Liver (tissue), 9 donors: ENCODE results near the gene HYAL4. TPM values are rescaled to one million over a fixed set of nuclear protein-coding genes. Genes with fewer than 3 reads are reported as not detected.
A peak's percentile ranks its signal among the peaks of the same experiment; 100 is the strongest.

Experiments
- DNase-seq: peaks from one replicate; pipeline ENCODE4 v3.0.0-alpha.2; 2017; ENCODE audit warnings: low spot score
- H3K27ac ChIP-seq, 2 donors: one replicate each; pipeline ENCODE4 v1.7.0; 2013; ENCODE audit warnings: inconsistent platforms in 2 of 2, low read length in 2 of 2, control low read depth in 1 of 2, low read depth in 1 of 2, mild to moderate bottlenecking in 1 of 2
- H3K27me3 ChIP-seq, 4 donors: one replicate each; pipeline versions ENCODE4 v1.6.1 to v1.7.0; 2013; ENCODE audit warnings: low read length in 3 of 4, inconsistent platforms in 1 of 4, mild to moderate bottlenecking in 1 of 4, moderate library complexity in 1 of 4; ENCODE audit not compliant: control insufficient read depth in 4 of 4, insufficient read depth in 4 of 4
- H3K36me3 ChIP-seq, 4 donors: one replicate each; pipeline versions ENCODE4 v1.6.1 to v1.7.0; 2013; ENCODE audit warnings: low read length in 3 of 4, mild to moderate bottlenecking in 3 of 4, low read depth in 1 of 4, moderate library complexity in 1 of 4; ENCODE audit not compliant: control insufficient read depth in 4 of 4, insufficient read depth in 3 of 4
- H3K4me1 ChIP-seq, 4 donors: one replicate each; pipeline versions ENCODE4 v1.6.1 to v1.7.0; 2013; ENCODE audit warnings: low read length in 3 of 4, mild to moderate bottlenecking in 3 of 4, moderate library complexity in 1 of 4; ENCODE audit not compliant: control insufficient read depth in 4 of 4, insufficient read depth in 4 of 4
- H3K4me3 ChIP-seq, 3 donors: one replicate each; pipeline versions ENCODE4 v1.6.1 to v1.7.0; 2013; ENCODE audit warnings: low read length in 3 of 3, control low read depth in 1 of 3, low read depth in 1 of 3, mild to moderate bottlenecking in 1 of 3
- H3K9ac ChIP-seq, 2 donors: one replicate each; pipeline ENCODE4 v1.7.0; 2013; ENCODE audit warnings: low read length in 2 of 2, mild to moderate bottlenecking in 2 of 2, moderate library complexity in 2 of 2, control low read depth in 1 of 2, low read depth in 1 of 2
- H3K9me3 ChIP-seq, 4 donors: one replicate each; pipeline versions ENCODE4 v1.6.1 to v1.7.0; 2013; ENCODE audit warnings: low read length in 3 of 4; ENCODE audit not compliant: control insufficient read depth in 4 of 4
- CTCF ChIP-seq: fragments of 150-350 bp; IDR thresholded peaks from 2 replicates; pipeline ENCODE4 v1.5.1; 2017; ENCODE audit warnings: improper control_type of control experiment, low read depth, low read length; ENCODE audit not compliant: missing input control
- EGR1 ChIP-seq, 2 donors: IDR thresholded peaks; 2 replicates each; pipeline ENCODE4 v1.6.1; 2016 to 2018; ENCODE audit warnings: antibody characterized with exemption in 2 of 2, low read depth in 2 of 2
- HNF4A ChIP-seq, 2 donors: conservative IDR thresholded peaks; 2 replicates each; pipeline ENCODE4 v1.6.1; 2016; ENCODE audit warnings: antibody characterized with exemption in 2 of 2, mild to moderate bottlenecking in 2 of 2
- RAD21 ChIP-seq, 2 donors: IDR thresholded peaks; 2 replicates each; pipeline ENCODE4 v1.6.1; 2016; ENCODE audit warnings: antibody characterized with exemption in 2 of 2, mild to moderate bottlenecking in 2 of 2
- REST ChIP-seq: IDR thresholded peaks from 2 replicates; pipeline ENCODE4 v1.6.1; 2016; ENCODE audit warnings: antibody characterized with exemption, mild to moderate bottlenecking
- WGBS: extraction: QIAGEN DNeasy Blood & Tissue Kit; methylation state at CpG from one replicate; pipeline ENCODE4 v1.1.7; 2013; 5-methylcytosine and 5-hydroxymethylcytosine counted together
- polyA plus RNA-seq, 2 donors: library from polyadenylated mRNA; stranded (reverse) in 1 of 2; unstranded in 1 of 2; fragments of 200-250 nt in 1 of 2; fragments of >200 nt in 1 of 2; fragmentation: Nextera tagmentation in 1 of 2; extraction: Ambion mirVana in 1 of 2; gene quantifications; one replicate each; pipeline versions ENCODE4 v1.2.1 to v1.2.3, GENCODE V29; 2013 to 2015
- total RNA-seq, 2 donors: library from RNA; depleted of rRNA; stranded (reverse); fragments of >200 nt; gene quantifications; one replicate each; pipeline ENCODE4 v1.2.3, GENCODE V29; 2014
- donor health status: healthy.
- donor health status: healthy.
- donor health status: healthy.
- donor health status: healthy.
- donor health status: healthy.

Gene HYAL4
- total and polyA plus RNA-seq, 4 donors, result not detected

- H3K27me3 ChIP-seq, result no peaks in the 10 kb centered on the region
- no peak overlapping the region for H3K4me3 ChIP-seq
- no peaks in the 10 kb centered on the region for H3K9me3 ChIP-seq
- no peak for DNase-seq
- H3K4me1 ChIP-seq, result peaks cover 3 to 24% (median 18%) of the 10 kb centered on the region in 4 donors
- H3K36me3 ChIP-seq, result no peaks in the 10 kb centered on the region
- 6% methylated on average over 7 of the region's 7 CpGs for WGBS
- H3K27ac ChIP-seq, result no peak overlapping the region
- TF ChIP-seq CTCF (peak; percentile 68), REST (no peak), RAD21 (IDR thresholded peaks at IDR 0.05) (peak; percentile 92 to 93), EGR1 (IDR thresholded peaks at IDR 0.05; ENCODE audit: low read depth in 2 of 2) (no peak), HNF4A (conservative IDR thresholded peaks at IDR 0.05) (peak in 1 of 2 donors; percentile 6)
- no peak overlapping the region for H3K9ac ChIP-seq
These were observed 27.3 kb downstream of the HYAL4 start for GRCh38 chr7:123871998-123872867.

- Histone ChIP-seq H3K9me3 (no peaks in the 10 kb centered on the region), H3K9ac (no peak overlapping the region), H3K27me3 (no peaks in the 10 kb centered on the region), H3K4me1 (peaks cover 6 to 29% (median 18%) of the 10 kb centered on the region in 4 donors), H3K27ac (no peak overlapping the region), H3K36me3 (no peaks in the 10 kb centered on the region), H3K4me3 (no peak overlapping the region)
- TF ChIP-seq CTCF (no peak), EGR1 (IDR thresholded peaks at IDR 0.05; ENCODE audit: low read depth in 2 of 2) (no peak)
- no peak for DNase-seq
- 78% methylated on average over 4 of the region's 4 CpGs for WGBS
These were observed 27.9 kb downstream of the HYAL4 start for GRCh38 chr7:123872908-123873307.
